Lung (tissue), 12 donors: ENCODE measurements around the gene SOX5. TPM values are rescaled to one million over a fixed set of nuclear protein-coding genes. Genes with fewer than 3 reads are reported as not detected.
"Not testable (repeated sequence)": the region's sequence is repeated elsewhere in the genome, so short reads cannot be mapped to it uniquely, and the experiment has no call there.

Experiments
- ATAC-seq: fragments of 200-7000 bp; cut with Tn5 transposase; one replicate; pipeline ENCODE4 v1.9.1; 2020; ENCODE audit warnings: moderate number of reproducible peaks; ENCODE audit not compliant: insufficient read depth, low FRiP score
- DNase-seq, 3 donors: peaks; one replicate each; pipeline ENCODE4 v3.0.0-alpha.2; 2013 to 2017
- H3K27ac ChIP-seq, 2 donors: one replicate each; pipeline ENCODE4 v1.5.1; 2013; ENCODE audit warnings: mild to moderate bottlenecking in 2 of 2, moderate library complexity in 2 of 2, control low read depth in 1 of 2, inconsistent platforms in 1 of 2, low read depth in 1 of 2, low read length in 1 of 2
- H3K27me3 ChIP-seq, 3 donors: one replicate each; pipeline ENCODE4 v1.5.1; 2013; ENCODE audit warnings: low read length in 2 of 3; ENCODE audit not compliant: control insufficient read depth in 3 of 3, insufficient read depth in 3 of 3
- H3K36me3 ChIP-seq, 4 donors: one replicate each; pipeline ENCODE4 v1.5.1; 2013; ENCODE audit warnings: low read length in 4 of 4, mild to moderate bottlenecking in 1 of 4, moderate library complexity in 1 of 4; ENCODE audit not compliant: control insufficient read depth in 4 of 4, insufficient read depth in 4 of 4
- H3K4me1 ChIP-seq, 5 donors: one replicate each; pipeline ENCODE4 v1.5.1; 2013; ENCODE audit warnings: low read length in 5 of 5, mild to moderate bottlenecking in 2 of 5, moderate library complexity in 1 of 5; ENCODE audit not compliant: control insufficient read depth in 5 of 5, insufficient read depth in 5 of 5
- H3K4me3 ChIP-seq: one replicate; pipeline ENCODE4 v1.5.1; 2013; ENCODE audit warnings: mild to moderate bottlenecking, control low read depth, moderate library complexity
- H3K9ac ChIP-seq, 2 donors: one replicate each; pipeline ENCODE4 v1.5.1; 2013; ENCODE audit warnings: low read length in 2 of 2, control low read depth in 1 of 2; ENCODE audit not compliant: insufficient read depth in 1 of 2
- H3K9me3 ChIP-seq, 4 donors: one replicate each; pipeline ENCODE4 v1.5.1; 2013; ENCODE audit warnings: low read length in 3 of 4, mild to moderate bottlenecking in 1 of 4, moderate library complexity in 1 of 4; ENCODE audit not compliant: control insufficient read depth in 4 of 4, insufficient read depth in 3 of 4
- CTCF ChIP-seq: IDR thresholded peaks from 2 replicates; pipeline ENCODE4 v1.5.1; 2012; ENCODE audit warnings: mild to moderate bottlenecking; ENCODE audit errors: control extremely low read depth, extremely low read depth
- WGBS, 2 donors: extraction: QIAGEN DNeasy Blood & Tissue Kit; methylation state at CpG; one replicate each; pipeline ENCODE4 v1.1.7; 2013; 5-methylcytosine and 5-hydroxymethylcytosine counted together
- polyA plus RNA-seq, 2 donors: library from polyadenylated mRNA; stranded (reverse); fragments of 200-250 nt; gene quantifications; one replicate each; pipeline ENCODE4 v1.2.1, GENCODE V29; 2013
- total RNA-seq, 2 donors: library from RNA; depleted of rRNA in 1 of 2; stranded (reverse); fragments of >200 nt in 1 of 2; gene quantifications; one replicate each; pipeline ENCODE4 v1.2.1, GENCODE V29; 2014 to 2021
- donor health status: control.
- donor health status: control.
- donor health status: Bipolar disorder and iron deficiency.
- donor health status: healthy.
- donor health status: DM: yes; HTN: yes; CAD: no.

Gene SOX5
- total and polyA plus RNA-seq, 4 donors: 1.0 to 71.4 (median 7.2) TPM

DNA sequence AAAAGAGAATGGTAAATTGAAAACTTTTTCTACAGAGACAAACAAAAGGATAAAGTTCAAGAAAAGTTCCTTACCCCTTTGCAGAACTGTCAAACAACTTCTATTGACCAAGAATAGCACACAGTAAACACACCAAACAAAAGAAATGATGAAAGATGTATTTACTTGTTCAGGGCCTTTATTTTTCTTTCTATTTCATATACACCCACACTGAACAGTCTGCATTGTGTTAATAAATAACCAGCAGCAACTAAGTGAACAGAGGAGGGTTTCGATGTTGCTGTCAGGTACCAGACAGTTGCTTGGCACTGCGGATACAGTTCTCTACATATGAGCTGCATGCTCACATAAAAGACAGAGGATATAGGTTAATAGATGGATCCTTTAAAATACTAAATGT, 122.1 kb downstream of the SOX5 start:
- Histone ChIP-seq H3K9me3 (no peaks in the 10 kb centered on the region), H3K4me1 (no peaks in the 10 kb centered on the region), H3K36me3 (no peaks in the 10 kb centered on the region), H3K27ac (no peak overlapping the region), H3K27me3 (no peaks in the 10 kb centered on the region), H3K4me3 (no peak overlapping the region), H3K9ac (no peak overlapping the region)
- no peak for ATAC-seq
- DNase-seq: no peak
- WGBS, 2 donors: 92 to 93% methylated on average over 2 of the region's 2 CpGs
- no peak for TF ChIP-seq CTCF

DNA sequence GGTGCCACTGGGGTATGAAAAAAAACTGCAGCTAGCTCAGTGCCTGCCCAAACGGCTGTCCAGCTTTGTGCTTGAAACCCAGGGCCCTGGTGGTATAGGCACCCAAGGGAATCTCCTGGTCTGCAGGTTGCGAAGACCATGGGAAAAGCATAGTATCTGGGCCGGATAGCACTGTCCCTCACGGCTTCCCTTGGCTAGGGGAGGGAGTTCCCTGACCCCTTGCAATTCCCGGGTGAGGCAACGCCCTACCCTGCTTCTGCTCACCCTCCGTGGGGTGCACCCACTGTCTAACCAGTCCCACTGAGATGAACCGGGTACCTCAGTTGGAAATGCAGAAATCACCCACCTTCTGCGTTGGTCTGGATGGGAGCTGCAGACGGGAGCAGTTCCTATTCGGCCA, 124.3 kb downstream of the SOX5 start:
- not testable (repeated sequence) for ATAC-seq, H3K9me3 ChIP-seq, DNase-seq

DNA sequence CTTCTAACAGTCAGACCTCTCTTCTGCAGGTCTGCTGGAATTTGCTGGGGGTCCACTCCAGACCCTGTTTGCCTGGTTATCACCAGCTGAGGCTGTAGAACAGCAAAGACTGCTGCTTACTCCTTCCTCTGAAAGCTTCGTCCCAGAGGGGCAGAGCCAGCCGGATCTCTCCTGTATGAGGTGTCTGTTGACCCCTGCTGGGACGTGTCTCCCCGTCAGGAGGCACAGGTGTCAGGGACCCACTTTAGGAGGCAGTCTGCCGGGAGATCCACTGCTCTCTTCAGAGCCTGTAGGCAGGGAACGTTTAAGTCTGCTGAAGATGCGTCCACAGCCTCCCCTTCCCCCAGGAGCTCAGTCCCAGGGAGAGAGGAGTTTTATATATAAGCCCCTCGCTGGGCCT, 125.1 kb downstream of the SOX5 start:
- WGBS, 2 donors: 92 to 93% methylated on average over 8 of the region's 8 CpGs

More for the DNA sequence above, 124.3 kb downstream of the SOX5 start:
- H3K36me3 ChIP-seq, H3K9ac ChIP-seq, H3K27me3 ChIP-seq, H3K4me1 ChIP-seq, H3K27ac ChIP-seq, H3K4me3 ChIP-seq: not testable (repeated sequence)
- WGBS, 2 donors: 93% methylated on average over 11 of the region's 11 CpGs

GRCh38 chr12:23822883-23823282, 126.6 kb downstream of the SOX5 start:
- not testable (repeated sequence) for H3K9ac ChIP-seq, DNase-seq, H3K9me3 ChIP-seq, H3K27me3 ChIP-seq, H3K4me1 ChIP-seq, H3K4me3 ChIP-seq, H3K36me3 ChIP-seq, ATAC-seq, H3K27ac ChIP-seq

More for the DNA sequence above, 125.1 kb downstream of the SOX5 start:
- Histone ChIP-seq H3K4me1 (no peaks in the 10 kb centered on the region), H3K27ac (no peak overlapping the region), H3K27me3 (no peaks in the 10 kb centered on the region), H3K9me3 (no peaks in the 10 kb centered on the region), H3K9ac (no peak overlapping the region), H3K4me3 (no peak overlapping the region), H3K36me3 (no peaks in the 10 kb centered on the region)
- DNase-seq (no peak), ATAC-seq (no peak)
- TF ChIP-seq CTCF: no peak

GRCh38 chr12:23817345-23817744, 132.1 kb downstream of the SOX5 start:
- WGBS, 2 donors: 90 to 93% methylated on average over 2 of the region's 2 CpGs
- no peaks in the 10 kb centered on the region for H3K4me1 ChIP-seq
- no peak overlapping the region for H3K4me3 ChIP-seq
- no peaks in the 10 kb centered on the region for H3K36me3 ChIP-seq
- no peak for TF ChIP-seq CTCF
- ATAC-seq (no peak), DNase-seq (no peak)
- H3K27me3 ChIP-seq: no peaks in the 10 kb centered on the region
- H3K9me3 ChIP-seq: no peaks in the 10 kb centered on the region
- H3K9ac ChIP-seq: no peak overlapping the region
- H3K27ac ChIP-seq: no peak overlapping the region
